ENCODE measurements around the gene SASH3.

SASH3 gene

DNA sequence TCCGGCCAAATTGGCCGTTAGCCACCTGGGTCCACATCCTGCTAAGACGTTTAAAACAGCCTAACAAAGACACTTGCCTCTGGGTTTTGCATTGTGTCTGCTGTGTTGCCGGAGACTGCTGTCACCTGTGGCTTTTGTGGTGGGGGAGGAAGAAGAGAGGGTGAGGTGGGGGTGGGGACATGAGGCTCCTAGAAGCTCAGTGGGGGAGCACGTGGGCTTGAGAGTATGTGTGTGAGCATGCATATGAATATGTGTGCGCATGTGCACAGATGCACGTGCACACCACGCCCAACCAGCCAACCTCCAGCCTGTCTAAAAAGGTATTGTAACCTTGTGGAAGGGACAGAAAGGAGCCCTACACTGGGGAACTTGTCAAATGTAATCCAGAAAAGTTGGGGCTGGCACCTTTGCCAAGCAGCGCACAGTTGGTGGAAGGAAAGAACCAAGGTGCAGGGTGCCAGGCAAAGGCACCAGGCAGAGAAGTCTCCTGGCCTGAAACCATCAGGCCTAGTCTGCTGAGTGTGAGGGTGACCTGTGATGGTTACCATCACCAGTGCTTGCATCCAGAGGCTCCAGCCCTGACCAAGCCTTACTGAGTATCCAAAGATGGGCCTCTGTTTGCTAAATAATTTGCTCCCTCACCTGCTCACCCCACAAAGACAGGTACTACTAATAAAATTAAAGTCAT, 10.1 kb upstream of the SASH3 start:
- DNase-seq (ENCODE audit: insufficient read length, low spot score) = no peak
- TF ChIP-seq, protein P1, sequence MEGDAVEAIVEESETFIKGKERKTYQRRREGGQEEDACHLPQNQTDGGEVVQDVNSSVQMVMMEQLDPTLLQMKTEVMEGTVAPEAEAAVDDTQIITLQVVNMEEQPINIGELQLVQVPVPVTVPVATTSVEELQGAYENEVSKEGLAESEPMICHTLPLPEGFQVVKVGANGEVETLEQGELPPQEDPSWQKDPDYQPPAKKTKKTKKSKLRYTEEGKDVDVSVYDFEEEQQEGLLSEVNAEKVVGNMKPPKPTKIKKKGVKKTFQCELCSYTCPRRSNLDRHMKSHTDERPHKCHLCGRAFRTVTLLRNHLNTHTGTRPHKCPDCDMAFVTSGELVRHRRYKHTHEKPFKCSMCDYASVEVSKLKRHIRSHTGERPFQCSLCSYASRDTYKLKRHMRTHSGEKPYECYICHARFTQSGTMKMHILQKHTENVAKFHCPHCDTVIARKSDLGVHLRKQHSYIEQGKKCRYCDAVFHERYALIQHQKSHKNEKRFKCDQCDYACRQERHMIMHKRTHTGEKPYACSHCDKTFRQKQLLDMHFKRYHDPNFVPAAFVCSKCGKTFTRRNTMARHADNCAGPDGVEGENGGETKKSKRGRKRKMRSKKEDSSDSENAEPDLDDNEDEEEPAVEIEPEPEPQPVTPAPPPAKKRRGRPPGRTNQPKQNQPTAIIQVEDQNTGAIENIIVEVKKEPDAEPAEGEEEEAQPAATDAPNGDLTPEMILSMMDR (IDR thresholded peaks at IDR 0.05; ENCODE audit: insufficient read depth, missing control alignments) = no peak
- FAIRE-seq = no peak

DNA sequence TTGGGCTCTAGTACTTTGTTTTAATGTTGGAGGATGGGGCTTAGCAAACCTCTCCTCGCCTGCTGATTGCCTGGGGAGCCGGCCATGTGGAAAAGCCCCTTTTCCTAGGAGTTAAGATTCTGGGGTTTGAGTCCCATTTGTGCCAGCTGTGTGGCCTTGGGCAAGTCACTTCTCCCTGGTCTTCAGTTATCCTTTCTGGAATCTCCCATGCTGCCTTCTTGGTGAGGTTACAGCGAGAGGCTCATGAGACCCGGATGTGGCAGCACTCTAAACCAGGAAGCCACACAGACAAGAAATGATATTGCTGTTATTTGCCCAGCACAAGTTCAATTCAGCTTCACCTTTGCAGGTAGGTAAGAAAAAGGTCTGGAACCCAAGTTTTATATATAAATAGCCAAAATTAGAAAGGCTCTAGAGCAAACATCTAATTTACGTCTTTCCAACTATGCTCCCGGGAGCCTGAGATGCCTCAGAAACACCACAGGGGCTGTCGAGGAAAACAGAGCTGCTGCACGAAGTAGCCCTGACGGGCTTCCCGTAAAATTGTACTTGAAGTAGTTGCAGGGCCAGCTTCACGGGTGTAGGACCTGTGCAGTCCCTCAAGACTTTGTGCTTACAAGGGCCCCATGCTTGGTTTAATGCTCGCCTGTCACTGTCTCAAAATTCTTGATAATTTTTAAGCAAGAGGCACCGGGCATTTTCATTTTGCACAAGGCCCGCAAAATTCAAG, 8.3 kb upstream of the SASH3 start:
- DNase-seq (ENCODE audit: insufficient read length, low spot score) = no peak
- no peak for FAIRE-seq
- TF ChIP-seq, protein P1 (IDR thresholded peaks at IDR 0.05; ENCODE audit: insufficient read depth, missing control alignments) = no peak

DNA sequence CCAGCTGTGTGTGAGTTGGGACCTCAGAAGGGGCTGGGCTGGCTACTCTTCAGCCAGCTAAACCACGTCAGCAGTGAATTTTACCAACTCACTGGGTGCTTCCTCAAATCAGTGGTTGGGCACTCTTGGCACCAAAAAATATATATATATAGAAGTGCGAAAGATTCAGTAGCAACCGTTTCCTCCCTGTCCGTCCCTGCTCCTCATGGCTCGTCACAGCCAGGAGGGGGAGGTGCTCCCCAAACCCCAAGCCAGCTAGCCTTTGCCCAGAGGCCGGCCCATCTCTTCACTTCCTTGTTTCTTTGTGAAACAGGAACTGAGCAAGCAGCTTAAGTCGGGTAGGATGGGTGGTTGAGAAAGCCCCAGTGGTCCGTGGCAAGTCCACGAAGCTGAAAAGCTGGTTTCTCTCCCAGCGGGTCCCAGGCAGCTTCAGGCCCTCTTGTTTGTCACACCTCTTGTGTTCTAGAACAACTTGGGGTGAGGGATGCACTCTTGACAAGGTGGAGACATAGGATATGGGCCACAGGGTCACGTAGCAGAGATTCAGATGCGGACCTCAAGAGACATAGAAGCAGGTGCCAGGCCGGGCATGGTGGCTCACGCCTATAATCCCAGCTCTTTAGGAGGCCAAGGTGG, 6.8 kb upstream of the SASH3 start:
- FAIRE-seq (no peak), DNase-seq (ENCODE audit: insufficient read length, low spot score) (no peak)
- TF ChIP-seq, protein P1 (IDR thresholded peaks at IDR 0.05; ENCODE audit: insufficient read depth, missing control alignments) = no peak

DNA sequence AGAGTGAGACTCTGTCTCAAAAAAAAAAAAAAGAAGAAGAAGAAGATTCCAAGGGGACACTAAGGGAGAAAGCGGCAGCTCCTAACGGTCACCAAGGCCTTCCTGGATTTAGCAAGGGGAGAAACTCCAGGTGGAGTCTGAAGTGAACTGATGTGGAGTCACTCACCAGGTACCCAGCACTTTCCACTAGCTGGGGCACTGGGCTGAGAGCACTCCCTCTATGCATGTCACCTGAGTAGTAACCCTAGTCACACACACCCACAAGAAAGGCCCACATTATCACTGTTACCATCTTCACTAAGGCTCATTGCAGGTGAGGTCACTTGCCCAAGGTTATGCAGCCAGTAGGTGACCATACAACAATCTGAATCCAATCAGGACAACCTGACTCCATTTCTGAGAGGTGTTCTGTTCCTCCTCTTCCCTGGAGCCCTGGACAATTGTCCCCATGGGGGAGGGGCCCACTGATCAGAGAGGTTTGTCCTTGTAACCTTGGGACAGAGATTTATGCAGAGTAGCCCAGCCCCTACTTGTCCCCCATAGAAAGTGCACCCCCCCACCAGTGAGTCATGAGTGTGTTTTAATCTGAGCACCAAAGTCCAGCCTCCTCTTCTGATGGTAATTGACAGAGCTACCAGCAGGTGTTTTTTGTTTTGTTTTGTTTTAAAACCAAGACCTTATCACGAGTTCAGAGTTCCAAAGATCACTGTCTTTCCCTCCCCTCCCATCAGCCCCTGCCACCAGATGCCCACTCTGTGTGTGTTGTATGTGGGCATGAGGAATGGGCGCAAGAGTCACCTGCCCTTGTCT, 5.9 kb upstream of the SASH3 start:
- FAIRE-seq (no peak), DNase-seq (ENCODE audit: insufficient read length, low spot score) (no peak)
- TF ChIP-seq, protein P1 (IDR thresholded peaks at IDR 0.05; ENCODE audit: insufficient read depth, missing control alignments) = no peak

DNA sequence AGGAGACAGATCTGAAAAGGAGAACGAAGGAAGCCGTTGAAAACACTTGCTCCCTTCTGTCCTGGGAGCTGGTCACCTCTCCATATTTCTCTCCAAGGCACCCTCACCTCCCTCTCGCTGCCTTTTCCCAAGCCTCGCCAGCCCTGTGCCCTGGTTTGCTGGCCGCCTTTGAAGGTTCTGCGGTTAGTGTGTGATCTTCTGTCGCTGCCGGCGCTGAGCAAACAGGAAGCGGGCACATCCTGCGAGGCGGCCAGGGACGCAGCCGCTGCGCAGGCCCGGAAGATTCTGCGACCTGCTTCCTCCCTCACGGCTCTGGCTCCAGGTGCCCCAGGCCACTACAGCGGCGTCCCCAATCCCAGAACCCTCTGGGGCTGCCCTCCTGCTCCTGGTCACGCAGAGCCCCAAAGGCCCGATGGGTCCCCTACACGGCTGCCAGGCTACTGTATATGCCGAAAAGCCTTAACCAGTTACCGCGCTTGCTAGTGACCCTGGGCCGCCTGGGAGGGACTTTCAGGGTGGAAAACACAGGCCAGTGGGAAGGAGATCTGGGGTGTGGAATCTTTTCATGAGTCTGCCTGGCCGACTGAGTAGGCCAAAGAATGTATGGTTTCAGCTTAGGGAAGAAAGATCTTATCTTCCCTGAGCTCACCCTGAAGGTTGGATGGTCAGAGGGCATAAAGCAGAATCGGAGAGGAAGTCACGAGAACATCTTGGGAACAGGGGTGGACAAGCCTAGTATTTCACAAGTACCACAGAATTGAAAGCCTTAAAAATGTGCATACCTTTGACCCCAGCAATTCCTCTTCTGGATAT, 2.3 kb upstream of the SASH3 start:
- TF ChIP-seq, protein P1 (IDR thresholded peaks at IDR 0.05; ENCODE audit: insufficient read depth, missing control alignments) = no peak
- DNase-seq (ENCODE audit: insufficient read length, low spot score) (no peak), FAIRE-seq (no peak)

DNA sequence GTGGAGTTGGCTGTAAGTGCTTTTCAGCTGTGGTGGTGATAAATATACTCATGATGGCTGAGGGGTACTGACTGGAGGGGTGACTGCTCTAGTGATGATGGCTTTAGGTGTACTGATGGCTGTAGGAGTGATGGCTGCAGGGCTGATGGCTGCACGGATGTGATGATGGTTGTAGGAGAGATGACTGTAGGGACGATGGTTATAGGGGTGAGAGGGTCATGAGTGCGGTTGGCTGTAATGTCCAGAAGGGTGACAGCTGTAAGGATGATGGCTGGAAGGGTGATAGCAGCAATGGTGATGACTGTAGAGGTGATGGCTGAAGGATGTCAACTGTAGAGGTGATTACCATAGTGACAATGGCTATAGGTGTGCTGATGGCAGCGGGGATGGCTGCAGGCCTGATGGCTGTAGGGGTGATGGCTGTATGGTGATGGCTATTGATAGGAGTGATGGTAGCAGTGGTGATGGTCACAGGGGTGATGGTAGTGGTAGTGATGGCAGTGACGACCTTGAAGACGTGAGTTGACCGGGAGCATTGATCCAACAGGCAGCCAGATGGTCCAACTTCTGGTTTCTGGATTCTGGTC, 570 bp upstream of the SASH3 start:
- DNase-seq (ENCODE audit: insufficient read length, low spot score) (no peak), FAIRE-seq (no peak)
- TF ChIP-seq, protein P1 (IDR thresholded peaks at IDR 0.05; ENCODE audit: insufficient read depth, missing control alignments) = no peak

Measured in D721Med (cell line).